GM23338 (cell line): Measurements from ENCODE around the gene BANK1. TPM values are rescaled to one million over a fixed set of nuclear protein-coding genes. Genes with fewer than 3 reads are reported as not detected.

Source experiments
- ATAC-seq: fragments of 200-7000 bp; cut with Tn5 transposase; 3 replicates; pipeline ENCODE4 v1.9.1; 2020
- DNase-seq: peaks from one replicate; pipeline ENCODE4 v3.0.0-alpha.2; 2015; ENCODE audit warnings: low spot score
- H2AFZ ChIP-seq: fragments of 200-600 bp; sonication (generic); 2 replicates; pipeline ENCODE4 v1.8.0; 2016; ENCODE audit warnings: antibody characterized with exemption, mild to moderate bottlenecking, moderate library complexity
- H3F3A ChIP-seq: fragments of 200-600 bp; sonication (generic); replicated peaks from 2 replicates; pipeline ENCODE4 v1.8.0; 2017; ENCODE audit warnings: antibody characterized with exemption, mixed run types, low read depth
- H3K27ac ChIP-seq: fragments of 200-600 bp; sonication (generic); 2 replicates; pipeline ENCODE4 v1.6.1; 2016; ENCODE audit warnings: low read depth
- H3K27me3 ChIP-seq: fragments of 200-600 bp; sonication (generic); 2 replicates; pipeline ENCODE4 v1.8.0; 2016; ENCODE audit warnings: mild to moderate bottlenecking, mixed run types, moderate library complexity; ENCODE audit not compliant: insufficient read depth
- H3K36me3 ChIP-seq: fragments of 200-600 bp; sonication (generic); 2 replicates; pipeline ENCODE4 v1.8.0; 2016; ENCODE audit warnings: mild to moderate bottlenecking; ENCODE audit not compliant: insufficient read depth
- H3K4me1 ChIP-seq: fragments of 200-600 bp; sonication (generic); 2 replicates; pipeline ENCODE4 v1.8.0; 2016; ENCODE audit warnings: mild to moderate bottlenecking, moderate library complexity; ENCODE audit not compliant: insufficient read depth
- H3K4me2 ChIP-seq: fragments of 200-600 bp; sonication (generic); 2 replicates; pipeline ENCODE4 v1.7.1; 2017; ENCODE audit warnings: mixed run types
- H3K4me3 ChIP-seq: fragments of 200-600 bp; sonication (generic); 2 replicates; pipeline ENCODE4 v1.6.1; 2016; ENCODE audit warnings: mixed run types
- H3K79me2 ChIP-seq: fragments of 200-600 bp; sonication (generic); replicated peaks from 2 replicates; pipeline ENCODE4 v1.8.0; 2017; ENCODE audit warnings: mild to moderate bottlenecking; ENCODE audit not compliant: insufficient read depth
- H3K9me2 ChIP-seq: fragments of 200-600 bp; sonication (generic); 2 replicates; pipeline ENCODE4 v1.8.0; 2017; ENCODE audit not compliant: insufficient read depth
- H4K20me1 ChIP-seq: fragments of 200-600 bp; sonication (generic); replicated peaks from 2 replicates; pipeline ENCODE4 v1.8.0; 2017; ENCODE audit warnings: mild to moderate bottlenecking; ENCODE audit not compliant: insufficient read depth
- H3K27ac Mint-ChIP-seq: 2 replicates; pipeline ENCODE4 v1.8.0; 2020; ENCODE audit warnings: inconsistent platforms, mild to moderate bottlenecking, moderate library complexity, mixed read lengths
- H3K27me3 Mint-ChIP-seq: 3 replicates; pipeline ENCODE4 v1.8.0; 2022; ENCODE audit warnings: low read depth, mild to moderate bottlenecking, moderate library complexity, mixed read lengths, inconsistent platforms; ENCODE audit not compliant: insufficient read depth, poor library complexity
- H3K36me3 Mint-ChIP-seq: 3 replicates; pipeline ENCODE4 v1.8.0; 2021; ENCODE audit warnings: low read depth, mild to moderate bottlenecking, inconsistent platforms, moderate library complexity, mixed read lengths
- H3K4me1 Mint-ChIP-seq: 3 replicates; pipeline ENCODE4 v1.8.0; 2020; ENCODE audit warnings: mild to moderate bottlenecking, inconsistent platforms, mixed read lengths
- H3K4me3 Mint-ChIP-seq: 3 replicates; pipeline ENCODE4 v1.8.0; 2021; ENCODE audit warnings: moderate library complexity, mild to moderate bottlenecking, inconsistent platforms, mixed read lengths
- H3K9me3 Mint-ChIP-seq: 3 replicates; pipeline ENCODE4 v1.8.0; 2020; ENCODE audit warnings: moderate library complexity, mild to moderate bottlenecking, inconsistent platforms, mixed read lengths
- EZH2 ChIP-seq: fragments of 200-600 bp; sonication (generic); IDR thresholded peaks from one replicate; pipeline ENCODE4 v1.8.0; 2017; ENCODE audit warnings: antibody characterized with exemption, mild to moderate bottlenecking, low read depth; ENCODE audit not compliant: unreplicated experiment
- EZH2phosphoT487 ChIP-seq: fragments of 200-600 bp; sonication (generic); IDR thresholded peaks from one replicate; pipeline ENCODE4 v1.8.1; 2018; ENCODE audit warnings: antibody characterized with exemption; ENCODE audit not compliant: unreplicated experiment
- STAT1 ChIP-seq: IDR thresholded peaks from one replicate; pipeline ENCODE4 v1.6.1; 2016; ENCODE audit warnings: antibody characterized with exemption; ENCODE audit not compliant: unreplicated experiment
- ZNF114 ChIP-seq: fragments of 250-450 bp; sonication (Bioruptor Pico); IDR thresholded peaks from 2 replicates; pipeline ENCODE4 v1.5.0; 2020; ENCODE audit warnings: mild to moderate bottlenecking, moderate library complexity
- ZNF331 ChIP-seq: fragments of 250-450 bp; sonication (Bioruptor Pico); IDR thresholded peaks from 2 replicates; pipeline ENCODE4 v1.5.0; 2020; ENCODE audit warnings: low read depth, mild to moderate bottlenecking, moderate library complexity
- polyA plus RNA-seq: library from polyadenylated mRNA; unstranded; fragments of >200 nt; fragmentation: Nextera tagmentation; extraction: Ambion mirVana; gene quantifications from 2 replicates; pipeline ENCODE4 v1.2.1, GENCODE V29; 2016
- total RNA-seq: library from RNA; depleted of rRNA; stranded (reverse); fragments of >200 nt; shearing (Covaris generic); gene quantifications from 2 replicates; pipeline ENCODE4 v1.2.3, GENCODE V29; 2014
- TF ChIP-seq, protein P1 (sequence below): fragments of 250-450 bp; sonication (Bioruptor Pico); IDR thresholded peaks from 2 replicates; pipeline ENCODE4 v1.5.0; 2020; ENCODE audit warnings: mild to moderate bottlenecking, moderate library complexity
- TF ChIP-seq, protein P2 (sequence below): IDR thresholded peaks from 2 replicates; pipeline ENCODE4 v1.6.1; 2016; ENCODE audit warnings: antibody characterized with exemption
- TF ChIP-seq, protein P3 (sequence below): IDR thresholded peaks from one replicate; pipeline ENCODE4 v1.6.1; 2018; ENCODE audit warnings: antibody characterized with exemption; ENCODE audit not compliant: unreplicated experiment
- TF ChIP-seq, protein P4 (sequence below), 2 experiments: fragments of 200-600 bp in 1 of 2; sonication (generic) in 1 of 2; conservative IDR thresholded peaks; 2 replicates each; pipeline versions ENCODE4 v1.5.1 to v1.6.1; 2016 to 2017; ENCODE audit warnings: antibody characterized with exemption in 2 of 2, low read depth in 2 of 2, mild to moderate bottlenecking in 2 of 2, moderate library complexity in 1 of 2

The BANK1 gene
- total and polyA plus RNA-seq, 2 experiments from 2014 or later, result 0.86 to 0.87 TPM

DNA sequence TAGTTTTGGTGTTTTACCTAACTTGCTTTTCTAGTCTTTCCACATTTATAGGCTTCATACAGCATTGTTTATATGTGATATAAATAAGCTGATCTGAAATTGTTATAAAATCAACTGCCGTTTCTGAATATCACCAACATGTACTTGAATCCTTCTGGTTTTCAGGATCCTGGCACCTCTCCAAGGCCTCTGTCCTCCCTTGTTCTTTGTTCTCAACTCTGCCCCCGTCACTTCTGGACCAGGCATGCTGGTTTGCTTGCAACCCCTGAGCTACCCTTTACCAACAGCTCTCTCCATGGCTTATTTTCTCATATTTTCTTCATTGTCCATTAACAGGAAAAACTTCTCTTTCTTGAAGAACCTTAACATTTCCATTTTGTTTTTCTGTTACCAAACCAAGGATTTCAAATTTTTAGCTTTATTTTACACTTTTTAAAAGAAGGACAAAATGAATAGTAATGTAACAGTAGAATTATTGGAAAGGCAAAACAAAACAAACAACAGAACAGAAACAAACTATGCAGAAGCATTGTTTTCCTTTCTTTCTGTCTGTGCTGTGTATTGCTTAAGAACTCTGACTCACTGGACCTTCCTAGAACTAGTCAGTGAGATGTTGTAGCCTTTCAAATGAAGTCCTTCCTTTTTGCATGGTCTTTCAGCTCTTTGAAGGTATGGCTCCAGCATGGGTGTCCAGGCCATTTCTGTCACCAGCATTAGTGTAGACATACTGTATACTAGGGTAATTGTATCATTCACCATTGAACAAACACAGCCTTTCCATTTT, 44.8 kb downstream of the BANK1 start (continued):
- TF ChIP-seq, protein P1, sequence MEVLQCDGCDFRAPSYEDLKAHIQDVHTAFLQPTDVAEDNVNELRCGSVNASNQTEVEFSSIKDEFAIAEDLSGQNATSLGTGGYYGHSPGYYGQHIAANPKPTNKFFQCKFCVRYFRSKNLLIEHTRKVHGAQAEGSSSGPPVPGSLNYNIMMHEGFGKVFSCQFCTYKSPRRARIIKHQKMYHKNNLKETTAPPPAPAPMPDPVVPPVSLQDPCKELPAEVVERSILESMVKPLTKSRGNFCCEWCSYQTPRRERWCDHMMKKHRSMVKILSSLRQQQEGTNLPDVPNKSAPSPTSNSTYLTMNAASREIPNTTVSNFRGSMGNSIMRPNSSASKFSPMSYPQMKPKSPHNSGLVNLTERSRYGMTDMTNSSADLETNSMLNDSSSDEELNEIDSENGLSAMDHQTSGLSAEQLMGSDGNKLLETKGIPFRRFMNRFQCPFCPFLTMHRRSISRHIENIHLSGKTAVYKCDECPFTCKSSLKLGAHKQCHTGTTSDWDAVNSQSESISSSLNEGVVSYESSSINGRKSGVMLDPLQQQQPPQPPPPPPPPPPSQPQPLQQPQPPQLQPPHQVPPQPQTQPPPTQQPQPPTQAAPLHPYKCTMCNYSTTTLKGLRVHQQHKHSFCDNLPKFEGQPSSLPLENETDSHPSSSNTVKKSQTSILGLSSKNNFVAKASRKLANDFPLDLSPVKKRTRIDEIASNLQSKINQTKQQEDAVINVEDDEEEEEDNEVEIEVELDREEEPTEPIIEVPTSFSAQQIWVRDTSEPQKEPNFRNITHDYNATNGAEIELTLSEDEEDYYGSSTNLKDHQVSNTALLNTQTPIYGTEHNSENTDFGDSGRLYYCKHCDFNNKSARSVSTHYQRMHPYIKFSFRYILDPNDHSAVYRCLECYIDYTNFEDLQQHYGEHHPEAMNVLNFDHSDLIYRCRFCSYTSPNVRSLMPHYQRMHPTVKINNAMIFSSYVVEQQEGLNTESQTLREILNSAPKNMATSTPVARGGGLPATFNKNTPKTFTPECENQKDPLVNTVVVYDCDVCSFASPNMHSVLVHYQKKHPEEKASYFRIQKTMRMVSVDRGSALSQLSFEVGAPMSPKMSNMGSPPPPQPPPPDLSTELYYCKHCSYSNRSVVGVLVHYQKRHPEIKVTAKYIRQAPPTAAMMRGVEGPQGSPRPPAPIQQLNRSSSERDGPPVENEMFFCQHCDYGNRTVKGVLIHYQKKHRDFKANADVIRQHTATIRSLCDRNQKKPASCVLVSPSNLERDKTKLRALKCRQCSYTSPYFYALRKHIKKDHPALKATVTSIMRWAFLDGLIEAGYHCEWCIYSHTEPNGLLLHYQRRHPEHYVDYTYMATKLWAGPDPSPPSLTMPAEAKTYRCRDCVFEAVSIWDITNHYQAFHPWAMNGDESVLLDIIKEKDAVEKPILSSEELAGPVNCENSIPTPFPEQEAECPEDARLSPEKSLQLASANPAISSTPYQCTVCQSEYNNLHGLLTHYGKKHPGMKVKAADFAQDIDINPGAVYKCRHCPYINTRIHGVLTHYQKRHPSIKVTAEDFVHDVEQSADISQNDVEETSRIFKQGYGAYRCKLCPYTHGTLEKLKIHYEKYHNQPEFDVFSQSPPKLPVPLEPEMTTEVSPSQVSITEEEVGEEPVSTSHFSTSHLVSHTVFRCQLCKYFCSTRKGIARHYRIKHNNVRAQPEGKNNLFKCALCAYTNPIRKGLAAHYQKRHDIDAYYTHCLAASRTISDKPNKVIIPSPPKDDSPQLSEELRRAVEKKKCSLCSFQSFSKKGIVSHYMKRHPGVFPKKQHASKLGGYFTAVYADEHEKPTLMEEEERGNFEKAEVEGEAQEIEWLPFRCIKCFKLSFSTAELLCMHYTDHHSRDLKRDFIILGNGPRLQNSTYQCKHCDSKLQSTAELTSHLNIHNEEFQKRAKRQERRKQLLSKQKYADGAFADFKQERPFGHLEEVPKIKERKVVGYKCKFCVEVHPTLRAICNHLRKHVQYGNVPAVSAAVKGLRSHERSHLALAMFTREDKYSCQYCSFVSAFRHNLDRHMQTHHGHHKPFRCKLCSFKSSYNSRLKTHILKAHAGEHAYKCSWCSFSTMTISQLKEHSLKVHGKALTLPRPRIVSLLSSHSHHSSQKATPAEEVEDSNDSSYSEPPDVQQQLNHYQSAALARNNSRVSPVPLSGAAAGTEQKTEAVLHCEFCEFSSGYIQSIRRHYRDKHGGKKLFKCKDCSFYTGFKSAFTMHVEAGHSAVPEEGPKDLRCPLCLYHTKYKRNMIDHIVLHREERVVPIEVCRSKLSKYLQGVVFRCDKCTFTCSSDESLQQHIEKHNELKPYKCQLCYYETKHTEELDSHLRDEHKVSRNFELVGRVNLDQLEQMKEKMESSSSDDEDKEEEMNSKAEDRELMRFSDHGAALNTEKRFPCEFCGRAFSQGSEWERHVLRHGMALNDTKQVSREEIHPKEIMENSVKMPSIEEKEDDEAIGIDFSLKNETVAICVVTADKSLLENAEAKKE (CRISPR knock-in tag), result no peak
- TF ChIP-seq STAT1 (no peak), EZH2phosphoT487 (no peak), EZH2 (no peak), ZNF331 (no peak)
- TF ChIP-seq, protein P2, sequence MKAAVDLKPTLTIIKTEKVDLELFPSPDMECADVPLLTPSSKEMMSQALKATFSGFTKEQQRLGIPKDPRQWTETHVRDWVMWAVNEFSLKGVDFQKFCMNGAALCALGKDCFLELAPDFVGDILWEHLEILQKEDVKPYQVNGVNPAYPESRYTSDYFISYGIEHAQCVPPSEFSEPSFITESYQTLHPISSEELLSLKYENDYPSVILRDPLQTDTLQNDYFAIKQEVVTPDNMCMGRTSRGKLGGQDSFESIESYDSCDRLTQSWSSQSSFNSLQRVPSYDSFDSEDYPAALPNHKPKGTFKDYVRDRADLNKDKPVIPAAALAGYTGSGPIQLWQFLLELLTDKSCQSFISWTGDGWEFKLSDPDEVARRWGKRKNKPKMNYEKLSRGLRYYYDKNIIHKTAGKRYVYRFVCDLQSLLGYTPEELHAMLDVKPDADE, result no peak

DNA sequence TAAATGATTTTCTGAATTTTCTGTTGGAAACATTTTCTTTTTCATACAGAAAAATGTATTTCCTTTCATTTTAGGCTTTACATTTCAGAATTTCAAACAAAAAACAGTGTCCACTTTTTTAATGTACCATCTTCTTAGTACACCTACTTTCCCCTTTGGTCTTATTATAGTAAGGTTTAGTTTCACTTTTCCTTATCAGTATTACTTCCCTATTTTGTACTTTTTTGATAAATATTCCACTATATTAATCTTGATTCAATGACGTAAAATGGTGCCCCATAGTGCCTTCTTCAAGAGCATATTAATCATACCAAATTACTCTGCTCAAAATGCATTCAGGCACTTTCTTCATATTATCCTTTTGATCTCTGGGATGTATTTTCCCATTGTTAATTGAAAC, 52.5 kb downstream of the BANK1 start:
- Mint-ChIP-seq H3K27ac (no peak overlapping the region), H3K4me1 (no peaks in the 10 kb centered on the region), H3K27me3 (peaks cover 2% of the 10 kb centered on the region), H3K4me3 (no peak overlapping the region), H3K36me3 (no peaks in the 10 kb centered on the region; the same call in 2 of the 3 replicates), H3K9me3 (peaks cover 3% of the 10 kb centered on the region; the same call in 1 of the 3 replicates)
- no peaks in the 10 kb centered on the region for H3K4me1 ChIP-seq
- ATAC-seq, result no peak
- H3K4me2 ChIP-seq, result no peak overlapping the region
- no peak for DNase-seq
- H3K79me2 ChIP-seq, result no peaks in the 10 kb centered on the region
- no peak overlapping the region for H3K27ac ChIP-seq
- no peaks in the 10 kb centered on the region for H4K20me1 ChIP-seq
- no peaks in the 10 kb centered on the region for H3K9me2 ChIP-seq
- no peaks in the 10 kb centered on the region for H3F3A ChIP-seq
- H3K4me3 ChIP-seq, result no peak overlapping the region
- no peaks in the 10 kb centered on the region for H3K36me3 ChIP-seq
- no peak overlapping the region for H2AFZ ChIP-seq
- H3K27me3 ChIP-seq, result no peaks in the 10 kb centered on the region
- TF ChIP-seq STAT1, result no peak
- no peak for TF ChIP-seq EZH2phosphoT487
- TF ChIP-seq, protein P2, result no peak
- TF ChIP-seq, protein P3, sequence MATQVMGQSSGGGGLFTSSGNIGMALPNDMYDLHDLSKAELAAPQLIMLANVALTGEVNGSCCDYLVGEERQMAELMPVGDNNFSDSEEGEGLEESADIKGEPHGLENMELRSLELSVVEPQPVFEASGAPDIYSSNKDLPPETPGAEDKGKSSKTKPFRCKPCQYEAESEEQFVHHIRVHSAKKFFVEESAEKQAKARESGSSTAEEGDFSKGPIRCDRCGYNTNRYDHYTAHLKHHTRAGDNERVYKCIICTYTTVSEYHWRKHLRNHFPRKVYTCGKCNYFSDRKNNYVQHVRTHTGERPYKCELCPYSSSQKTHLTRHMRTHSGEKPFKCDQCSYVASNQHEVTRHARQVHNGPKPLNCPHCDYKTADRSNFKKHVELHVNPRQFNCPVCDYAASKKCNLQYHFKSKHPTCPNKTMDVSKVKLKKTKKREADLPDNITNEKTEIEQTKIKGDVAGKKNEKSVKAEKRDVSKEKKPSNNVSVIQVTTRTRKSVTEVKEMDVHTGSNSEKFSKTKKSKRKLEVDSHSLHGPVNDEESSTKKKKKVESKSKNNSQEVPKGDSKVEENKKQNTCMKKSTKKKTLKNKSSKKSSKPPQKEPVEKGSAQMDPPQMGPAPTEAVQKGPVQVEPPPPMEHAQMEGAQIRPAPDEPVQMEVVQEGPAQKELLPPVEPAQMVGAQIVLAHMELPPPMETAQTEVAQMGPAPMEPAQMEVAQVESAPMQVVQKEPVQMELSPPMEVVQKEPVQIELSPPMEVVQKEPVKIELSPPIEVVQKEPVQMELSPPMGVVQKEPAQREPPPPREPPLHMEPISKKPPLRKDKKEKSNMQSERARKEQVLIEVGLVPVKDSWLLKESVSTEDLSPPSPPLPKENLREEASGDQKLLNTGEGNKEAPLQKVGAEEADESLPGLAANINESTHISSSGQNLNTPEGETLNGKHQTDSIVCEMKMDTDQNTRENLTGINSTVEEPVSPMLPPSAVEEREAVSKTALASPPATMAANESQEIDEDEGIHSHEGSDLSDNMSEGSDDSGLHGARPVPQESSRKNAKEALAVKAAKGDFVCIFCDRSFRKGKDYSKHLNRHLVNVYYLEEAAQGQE, result no peak
- TF ChIP-seq, protein P4, sequence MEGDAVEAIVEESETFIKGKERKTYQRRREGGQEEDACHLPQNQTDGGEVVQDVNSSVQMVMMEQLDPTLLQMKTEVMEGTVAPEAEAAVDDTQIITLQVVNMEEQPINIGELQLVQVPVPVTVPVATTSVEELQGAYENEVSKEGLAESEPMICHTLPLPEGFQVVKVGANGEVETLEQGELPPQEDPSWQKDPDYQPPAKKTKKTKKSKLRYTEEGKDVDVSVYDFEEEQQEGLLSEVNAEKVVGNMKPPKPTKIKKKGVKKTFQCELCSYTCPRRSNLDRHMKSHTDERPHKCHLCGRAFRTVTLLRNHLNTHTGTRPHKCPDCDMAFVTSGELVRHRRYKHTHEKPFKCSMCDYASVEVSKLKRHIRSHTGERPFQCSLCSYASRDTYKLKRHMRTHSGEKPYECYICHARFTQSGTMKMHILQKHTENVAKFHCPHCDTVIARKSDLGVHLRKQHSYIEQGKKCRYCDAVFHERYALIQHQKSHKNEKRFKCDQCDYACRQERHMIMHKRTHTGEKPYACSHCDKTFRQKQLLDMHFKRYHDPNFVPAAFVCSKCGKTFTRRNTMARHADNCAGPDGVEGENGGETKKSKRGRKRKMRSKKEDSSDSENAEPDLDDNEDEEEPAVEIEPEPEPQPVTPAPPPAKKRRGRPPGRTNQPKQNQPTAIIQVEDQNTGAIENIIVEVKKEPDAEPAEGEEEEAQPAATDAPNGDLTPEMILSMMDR (conservative IDR thresholded peaks at IDR 0.05; ENCODE audit: low read depth in 2 of 2), result no peak
- TF ChIP-seq ZNF114 (CRISPR knock-in tag), result no peak
- no peak for TF ChIP-seq EZH2
